GM19025 (cell line): ENCODE measurements around the gene RGS7.

Source experiments
- ATAC-seq: cut with Tn5 transposase; IDR thresholded peaks from one replicate; pipeline ENCODE4 v1.9.1; 2021; ENCODE audit warnings: mild to moderate bottlenecking, low read depth, moderate library complexity; ENCODE audit not compliant: unreplicated experiment

RGS7 gene

GRCh38 chr1:241356519-241357365 lies at the start of gene RGS7:
TSS of gene RGS7 (minus strand) at chr1:241357205.
- ATAC-seq: peak; percentile 57

DNA sequence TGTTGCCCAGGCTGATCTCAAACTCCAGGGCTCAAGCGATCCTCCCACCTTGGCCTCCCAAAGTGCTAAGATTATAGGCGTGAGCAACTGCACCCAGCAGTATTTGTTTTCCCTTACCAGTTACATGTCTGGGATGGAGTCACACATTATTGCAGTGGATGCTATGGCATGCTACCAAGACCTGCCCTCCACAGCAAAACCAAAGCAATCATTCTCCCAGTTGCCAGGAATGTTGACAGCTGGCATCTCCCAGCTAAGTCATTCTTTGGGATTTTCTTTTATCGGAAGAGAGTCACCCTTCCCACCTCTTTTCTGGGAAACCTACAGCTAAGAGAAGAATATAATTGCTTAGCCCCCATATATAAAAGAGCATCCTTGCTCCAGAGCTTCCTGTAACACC lies 49.4 kb upstream of the RGS7 start:
- ATAC-seq: no peak

DNA sequence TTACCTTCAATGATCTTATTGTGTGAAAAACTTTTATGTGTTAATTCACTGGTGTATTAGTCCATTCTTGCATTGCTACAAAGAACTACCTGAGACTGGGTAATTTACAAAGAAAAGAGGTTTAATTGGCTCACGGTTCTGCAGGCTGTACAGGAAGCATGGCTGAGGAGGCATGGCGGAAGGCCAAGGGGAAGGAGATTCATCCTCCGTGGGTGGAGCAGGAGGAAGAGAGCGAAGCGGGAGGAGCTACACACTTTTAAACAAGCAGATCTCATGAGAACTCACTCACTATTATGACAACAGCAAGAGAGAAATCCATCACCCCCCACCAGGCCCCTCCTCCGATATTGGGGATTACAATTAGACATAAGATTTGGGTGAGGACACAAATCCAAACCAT lies 44.2 kb upstream of the RGS7 start:
- no peak for ATAC-seq

DNA sequence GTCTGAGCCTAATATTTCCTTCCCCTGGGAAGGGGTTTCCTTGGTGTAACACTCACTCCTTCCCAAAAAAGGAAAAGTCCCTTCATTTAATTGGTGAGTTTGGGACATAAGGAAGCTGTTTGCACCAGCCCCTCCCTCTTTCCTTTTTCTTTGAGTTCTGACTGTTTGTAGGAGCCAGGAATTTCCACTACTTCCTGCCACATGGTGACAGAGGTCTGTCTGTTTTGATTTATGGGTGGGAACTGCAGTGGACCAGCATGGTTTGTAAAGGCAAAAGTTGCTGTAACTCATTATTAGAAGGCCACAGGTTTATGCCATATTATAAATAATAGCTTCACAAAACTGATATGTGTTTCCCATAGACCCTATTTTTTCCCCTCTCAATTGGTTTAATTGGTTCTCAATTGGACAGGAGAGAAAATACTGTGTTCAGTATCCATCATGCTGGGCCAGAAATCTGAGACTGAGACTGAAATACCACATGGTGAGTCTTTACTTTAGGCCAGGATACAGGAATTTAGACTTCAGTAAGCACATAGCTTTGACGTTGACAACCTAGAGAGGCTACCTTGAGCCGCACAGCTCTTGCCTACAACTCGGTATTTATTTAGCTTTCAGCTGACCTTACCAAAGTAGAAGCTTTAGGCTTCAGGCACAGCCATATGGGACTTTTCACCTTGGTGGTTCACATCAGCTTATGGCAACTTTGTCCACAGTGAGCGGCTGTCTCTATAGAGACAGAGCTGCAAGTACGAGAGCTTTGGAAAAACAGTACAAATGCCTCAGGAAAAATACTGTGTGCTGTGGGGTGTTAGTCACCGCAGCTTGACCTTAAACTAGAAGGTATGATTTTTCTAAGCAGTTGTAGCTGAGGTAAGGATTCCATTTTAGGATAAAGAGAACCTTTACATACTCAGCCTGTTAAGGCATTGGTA lies 40.0 kb upstream of the RGS7 start:
- ATAC-seq: no peak

GRCh38 chr1:241391926-241392710 lies 35.1 kb upstream of the RGS7 start:
- ATAC-seq: no peak

- ATAC-seq: no peak
These were observed 33.5 kb upstream of the RGS7 start for GRCh38 chr1:241390526-241390925.

DNA sequence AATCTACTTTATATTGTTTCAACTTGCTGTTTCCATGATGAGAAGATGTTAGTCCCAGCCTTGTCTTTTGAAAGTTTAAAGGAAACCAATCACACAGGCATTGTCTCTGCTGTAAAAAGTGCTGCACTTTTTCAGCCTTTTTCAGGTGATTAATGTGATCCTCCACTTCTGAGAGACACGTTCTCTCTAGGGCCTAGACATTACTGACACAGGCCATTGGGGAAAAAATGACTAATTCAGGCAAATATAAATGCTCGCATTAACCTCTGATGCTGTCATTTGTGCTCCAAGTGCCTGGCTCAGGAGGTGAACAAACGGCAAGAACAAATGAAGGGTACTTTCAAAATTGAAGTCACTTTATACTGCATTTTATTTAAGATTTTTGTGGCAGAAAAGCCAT lies 32.4 kb upstream of the RGS7 start:
- no peak for ATAC-seq

GRCh38 chr1:241387216-241387615 lies 30.2 kb upstream of the RGS7 start:
- no peak for ATAC-seq

DNA sequence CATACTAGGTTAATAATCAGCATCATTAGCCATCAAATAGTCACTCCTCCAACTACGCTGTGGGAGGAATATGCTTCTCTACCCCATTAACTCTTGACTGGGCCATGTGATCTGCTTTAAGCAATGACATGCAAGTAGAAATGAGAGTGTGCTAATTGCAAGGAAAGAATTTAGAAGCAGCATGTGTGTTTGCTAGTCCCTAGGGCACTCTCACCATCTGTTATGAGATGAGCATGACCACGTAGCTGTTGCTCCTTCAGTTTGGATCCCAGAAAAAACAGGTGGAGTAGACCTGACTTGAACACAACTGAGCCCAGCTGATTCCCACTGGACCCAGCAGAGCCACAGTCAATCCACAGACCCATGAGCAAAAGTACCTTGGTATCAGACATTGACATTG lies 19.7 kb upstream of the RGS7 start:
- no peak for ATAC-seq

DNA sequence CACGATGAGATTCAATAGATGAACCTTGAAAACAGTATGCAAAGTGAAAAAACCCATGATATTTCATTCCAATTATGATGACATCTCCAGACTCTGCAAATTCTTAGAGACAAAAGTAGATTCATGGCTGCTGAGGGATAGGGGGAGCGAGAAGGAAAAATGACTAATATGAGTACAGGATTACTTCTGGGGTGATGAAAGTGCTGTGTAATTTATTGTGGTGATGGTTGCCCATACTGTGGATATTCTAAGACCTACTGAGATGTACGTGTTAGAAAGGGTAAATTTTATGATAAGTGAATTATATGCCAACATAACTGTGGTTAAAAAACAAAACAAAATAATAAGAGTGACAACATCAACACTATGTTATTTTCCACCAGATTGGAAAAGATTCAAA lies 18.9 kb upstream of the RGS7 start:
- no peak for ATAC-seq

GRCh38 chr1:241366196-241366595 lies 9.2 kb upstream of the RGS7 start:
- ATAC-seq: no peak

GRCh38 chr1:241362350-241362749 lies 5.3 kb upstream of the RGS7 start:
- ATAC-seq: no peak

GRCh38 chr1:241357366-241358340 lies 648 bp upstream of the RGS7 start:
- no peak for ATAC-seq

DNA sequence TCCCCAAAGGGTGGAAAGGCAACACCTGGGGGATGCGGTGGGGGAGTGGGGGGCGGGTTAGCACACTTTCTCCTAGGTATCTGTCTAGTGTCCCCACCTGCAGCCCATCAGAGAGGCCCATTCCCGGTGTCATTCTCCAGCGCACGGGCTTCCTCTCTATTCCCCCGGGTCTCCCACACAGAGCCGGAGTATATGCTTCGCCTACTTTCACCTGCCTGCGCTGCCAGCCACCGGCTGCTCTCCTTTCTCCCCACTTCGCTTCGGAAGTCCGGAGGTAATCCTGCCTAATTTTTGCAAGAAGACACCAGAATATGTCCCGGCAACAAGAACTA lies 852 bp downstream of the RGS7 start:
- no peak for ATAC-seq

DNA sequence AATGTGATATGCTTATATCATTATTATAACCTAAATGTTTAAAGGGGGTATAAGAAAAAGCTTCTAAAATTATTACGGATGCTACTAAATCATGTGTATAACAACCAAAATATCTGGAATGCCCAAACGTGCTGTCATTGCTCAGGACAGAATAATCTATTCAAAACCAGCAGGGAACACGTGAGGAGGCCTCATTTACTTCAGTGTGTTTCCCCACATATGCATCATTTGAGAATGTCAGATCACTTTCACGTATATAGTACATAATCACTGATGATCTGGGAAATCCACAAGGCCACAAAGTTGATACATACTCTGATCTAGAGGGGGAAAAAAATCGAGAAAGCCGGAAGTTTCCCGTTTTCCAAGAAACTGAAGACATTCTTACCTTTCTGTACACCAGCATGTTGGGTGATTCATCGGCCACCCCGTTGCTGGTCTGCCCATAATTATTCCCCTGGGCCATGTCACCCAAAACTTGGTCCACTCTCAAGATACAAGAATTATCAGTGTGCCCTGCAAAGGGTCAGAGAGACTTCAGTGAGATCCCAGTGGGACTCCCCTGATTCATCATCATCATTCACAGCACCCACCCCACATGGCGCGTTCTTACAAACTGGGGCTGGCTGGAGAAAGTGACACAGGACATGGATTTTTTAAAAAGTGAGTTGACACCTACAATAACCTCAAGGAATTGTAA lies 1.5 kb downstream of the RGS7 start:
- no peak for ATAC-seq

DNA sequence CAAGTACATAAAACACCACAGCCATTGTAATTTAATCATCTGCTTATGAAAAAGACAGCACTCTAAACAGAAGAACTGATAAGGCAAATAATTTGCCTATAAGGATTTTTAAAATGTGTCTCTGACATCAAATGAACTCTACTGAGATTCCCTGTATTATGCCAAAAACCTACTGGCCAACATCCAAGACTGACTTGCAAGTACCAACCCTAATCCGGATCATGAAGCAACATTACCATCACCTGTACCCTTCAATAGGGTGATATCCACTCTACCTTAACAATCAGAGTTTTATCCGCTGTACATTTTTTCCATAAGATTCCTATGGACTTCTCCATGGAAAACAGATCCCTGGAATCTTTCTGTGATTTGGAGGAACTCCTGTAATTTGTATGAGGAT lies 4.6 kb downstream of the RGS7 start:
- no peak for ATAC-seq

- no peak for ATAC-seq
These were observed 5.2 kb downstream of the RGS7 start for GRCh38 chr1:241351841-241352240.

- no peak for ATAC-seq
These were observed 13.0 kb downstream of the RGS7 start for GRCh38 chr1:241343956-241344355.

- ATAC-seq: no peak
These were observed 20.7 kb downstream of the RGS7 start for GRCh38 chr1:241336335-241336734.
